Measurements from ENCODE around the gene DPEP3.

Gene DPEP3

DNA sequence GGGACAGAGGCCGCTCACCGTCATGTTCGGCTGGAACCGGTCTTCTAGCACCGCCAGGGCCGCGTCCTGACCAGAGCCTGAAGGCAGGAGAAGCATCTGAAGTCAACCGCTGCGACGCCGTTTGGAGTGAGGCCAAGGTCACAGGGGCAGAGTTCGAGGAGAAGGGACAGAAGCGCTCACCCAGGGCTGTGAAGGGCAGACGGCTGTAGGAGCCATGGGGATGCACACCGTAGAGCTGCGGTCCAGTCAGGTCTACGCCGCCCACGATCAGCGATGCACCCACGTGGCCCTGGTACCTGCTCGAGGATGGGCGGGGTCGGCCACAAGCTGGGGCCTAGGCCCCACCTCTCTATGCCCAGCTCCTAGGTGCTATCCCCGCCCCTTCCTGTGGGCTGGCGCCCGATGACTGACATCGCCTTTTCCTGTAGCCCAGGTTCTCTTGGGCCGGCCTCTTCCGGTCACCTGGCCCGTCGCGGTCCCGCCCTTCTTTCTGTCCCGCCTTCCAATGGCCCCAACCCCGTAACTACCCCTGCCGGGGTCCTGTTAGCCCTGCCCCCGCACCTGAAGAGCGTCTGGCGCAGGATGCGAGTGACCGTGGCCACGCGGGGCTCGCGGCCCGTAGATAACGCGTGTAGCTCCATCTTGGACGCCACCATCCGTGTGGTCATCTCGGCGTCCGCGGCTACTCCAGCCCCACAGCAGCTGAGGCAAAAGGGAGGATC lies 44.7 kb downstream of the DPEP3 start:
- no peaks in the 10 kb centered on the region for H3K36me3 ChIP-seq (ENCODE audit: insufficient read depth)
- peak overlapping the region; percentile 29; the same call in 1 of the 2 replicates for H2AFZ ChIP-seq (ENCODE audit: low read depth)
- TF ChIP-seq, protein P1, sequence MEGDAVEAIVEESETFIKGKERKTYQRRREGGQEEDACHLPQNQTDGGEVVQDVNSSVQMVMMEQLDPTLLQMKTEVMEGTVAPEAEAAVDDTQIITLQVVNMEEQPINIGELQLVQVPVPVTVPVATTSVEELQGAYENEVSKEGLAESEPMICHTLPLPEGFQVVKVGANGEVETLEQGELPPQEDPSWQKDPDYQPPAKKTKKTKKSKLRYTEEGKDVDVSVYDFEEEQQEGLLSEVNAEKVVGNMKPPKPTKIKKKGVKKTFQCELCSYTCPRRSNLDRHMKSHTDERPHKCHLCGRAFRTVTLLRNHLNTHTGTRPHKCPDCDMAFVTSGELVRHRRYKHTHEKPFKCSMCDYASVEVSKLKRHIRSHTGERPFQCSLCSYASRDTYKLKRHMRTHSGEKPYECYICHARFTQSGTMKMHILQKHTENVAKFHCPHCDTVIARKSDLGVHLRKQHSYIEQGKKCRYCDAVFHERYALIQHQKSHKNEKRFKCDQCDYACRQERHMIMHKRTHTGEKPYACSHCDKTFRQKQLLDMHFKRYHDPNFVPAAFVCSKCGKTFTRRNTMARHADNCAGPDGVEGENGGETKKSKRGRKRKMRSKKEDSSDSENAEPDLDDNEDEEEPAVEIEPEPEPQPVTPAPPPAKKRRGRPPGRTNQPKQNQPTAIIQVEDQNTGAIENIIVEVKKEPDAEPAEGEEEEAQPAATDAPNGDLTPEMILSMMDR (conservative IDR thresholded peaks at IDR 0.05; ENCODE audit: low read depth, low read length) = no peak
- H3K79me2 ChIP-seq (ENCODE audit: insufficient read depth, low read depth) = peaks cover 12% of the 10 kb centered on the region; the same call in 1 of the 2 replicates
- peak overlapping the region; percentile 78 for H3K27ac ChIP-seq
- peaks cover 16% of the 10 kb centered on the region for H3K4me1 ChIP-seq (ENCODE audit: low read depth, poor library complexity, severe bottlenecking)
- H3K9ac ChIP-seq = peak overlapping the region; percentile 80
- peak overlapping the region; percentile 85; the same call in 1 of the 2 replicates for H3K4me2 ChIP-seq
- no peaks in the 10 kb centered on the region for H4K20me1 ChIP-seq (ENCODE audit: insufficient read depth)
- H3K27me3 ChIP-seq (ENCODE audit: insufficient read depth, low read depth) = no peaks in the 10 kb centered on the region
- H3K4me3 ChIP-seq (IDR thresholded peaks at IDR 0.05; ENCODE audit: insufficient read depth, low read depth, low read length) = no peak overlapping the region

DNA sequence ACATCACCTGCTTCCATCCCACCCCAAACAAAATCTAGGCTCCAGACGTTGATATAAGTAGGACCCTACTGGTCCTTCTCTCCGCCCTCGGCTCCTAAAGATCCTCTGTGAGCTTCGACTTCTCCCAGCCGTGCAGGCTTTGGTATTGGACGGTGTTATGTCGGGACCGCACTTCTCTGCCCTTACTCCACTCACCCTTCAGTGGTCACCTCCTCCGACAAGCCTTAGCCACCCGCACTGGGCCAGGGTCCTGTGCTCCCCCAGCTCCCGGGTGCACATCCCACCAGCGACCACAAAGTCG lies 45.2 kb downstream of the DPEP3 start:
- peak overlapping the region; percentile 67; the same call in 1 of the 2 replicates for H3K4me2 ChIP-seq
- H3K27me3 ChIP-seq (ENCODE audit: insufficient read depth, low read depth) = no peaks in the 10 kb centered on the region
- TF ChIP-seq, protein P1 (conservative IDR thresholded peaks at IDR 0.05; ENCODE audit: low read depth, low read length) = no peak
- H2AFZ ChIP-seq (ENCODE audit: low read depth) = peak overlapping the region; percentile 15; the same call in 1 of the 2 replicates
- no peaks in the 10 kb centered on the region for H3K36me3 ChIP-seq (ENCODE audit: insufficient read depth)
- H3K4me1 ChIP-seq (ENCODE audit: low read depth, poor library complexity, severe bottlenecking) = peaks cover 16% of the 10 kb centered on the region
- H4K20me1 ChIP-seq (ENCODE audit: insufficient read depth) = no peaks in the 10 kb centered on the region
- H3K27ac ChIP-seq = 0 out of 2 replicates have a peak overlapping the region, but pooled peaks have one; percentile 4
- peaks cover 12% of the 10 kb centered on the region; the same call in 1 of the 2 replicates for H3K79me2 ChIP-seq (ENCODE audit: insufficient read depth, low read depth)
- H3K4me3 ChIP-seq (IDR thresholded peaks at IDR 0.05; ENCODE audit: insufficient read depth, low read depth, low read length) = no peak overlapping the region
- peak overlapping the region; percentile 80; the same call in 1 of the 2 replicates for H3K9ac ChIP-seq

DNA sequence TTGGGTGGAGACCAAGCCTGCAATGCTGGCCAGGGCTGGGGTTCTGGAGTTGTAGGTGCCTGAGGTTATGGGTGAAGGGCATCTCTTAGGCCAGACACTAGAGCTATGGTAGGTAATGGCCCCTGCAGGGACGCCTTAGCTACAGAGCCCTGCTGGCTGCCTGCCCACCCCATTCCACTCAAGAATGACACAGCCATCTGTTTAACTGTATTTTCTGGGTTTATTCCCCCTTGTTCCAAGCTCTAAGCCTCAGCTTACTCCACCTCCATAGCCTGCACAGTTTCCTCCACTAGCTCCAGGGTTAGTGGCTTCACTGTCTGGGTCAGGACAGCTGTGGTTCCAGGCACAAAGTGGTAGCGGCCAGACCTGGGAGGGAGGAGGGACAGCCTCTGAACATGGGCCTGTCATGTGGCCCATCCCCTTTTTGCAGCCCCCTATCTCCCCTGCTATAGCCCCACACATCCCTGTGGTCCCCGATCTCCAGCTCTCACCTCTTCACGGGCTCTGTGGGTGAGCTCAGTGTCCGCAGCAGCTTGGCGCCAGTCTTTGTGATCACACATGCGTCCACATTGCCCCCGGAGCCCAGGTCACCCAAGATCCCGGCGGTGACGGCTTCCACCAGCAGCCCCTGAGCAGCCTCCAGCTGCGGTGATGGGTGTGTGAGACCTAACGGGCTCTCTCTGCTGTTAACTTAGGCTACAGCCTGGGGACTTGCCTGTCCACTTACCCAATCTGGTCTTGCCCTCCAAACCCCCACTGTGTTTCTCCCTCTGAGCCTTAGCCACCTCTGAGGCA lies 45.8 kb downstream of the DPEP3 start:
- Histone ChIP-seq H3K79me2 (ENCODE audit: insufficient read depth, low read depth) (peaks cover 12% of the 10 kb centered on the region; the same call in 1 of the 2 replicates), H3K27me3 (ENCODE audit: insufficient read depth, low read depth) (no peaks in the 10 kb centered on the region), H3K4me3 (IDR thresholded peaks at IDR 0.05; ENCODE audit: insufficient read depth, low read depth, low read length) (no peak overlapping the region), H3K27ac (no peak overlapping the region), H3K9ac (no peak overlapping the region), H2AFZ (ENCODE audit: low read depth) (no peak overlapping the region), H3K4me1 (ENCODE audit: low read depth, poor library complexity, severe bottlenecking) (peaks cover 16% of the 10 kb centered on the region), H3K36me3 (ENCODE audit: insufficient read depth) (no peaks in the 10 kb centered on the region), H4K20me1 (ENCODE audit: insufficient read depth) (no peaks in the 10 kb centered on the region), H3K4me2 (peak overlapping the region; percentile 67; the same call in 1 of the 2 replicates)
- TF ChIP-seq, protein P1 (conservative IDR thresholded peaks at IDR 0.05; ENCODE audit: low read depth, low read length) = no peak

DNA sequence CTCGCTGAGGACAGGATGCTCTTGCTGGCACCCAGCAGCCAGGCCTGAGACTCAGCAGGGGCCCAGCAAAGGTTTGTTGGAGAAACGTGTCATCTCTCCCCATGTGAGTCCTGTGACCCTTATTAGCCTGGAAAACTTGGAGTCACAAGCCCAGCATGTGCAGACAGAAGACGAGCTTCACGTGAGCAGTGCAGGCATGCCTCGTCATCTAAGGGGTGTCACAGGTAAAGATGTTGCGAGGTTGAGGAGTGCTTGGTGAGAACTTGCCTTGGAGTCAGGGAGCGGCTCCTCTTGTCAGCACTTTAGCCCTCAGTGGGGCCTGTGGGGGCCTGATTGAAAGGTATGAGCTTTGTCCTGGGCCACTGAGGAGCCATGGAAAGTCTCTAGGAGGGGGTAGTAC lies 46.5 kb downstream of the DPEP3 start:
- TF ChIP-seq, protein P1 (conservative IDR thresholded peaks at IDR 0.05; ENCODE audit: low read depth, low read length) = no peak
- H4K20me1 ChIP-seq (ENCODE audit: insufficient read depth) = no peaks in the 10 kb centered on the region
- H3K27me3 ChIP-seq (ENCODE audit: insufficient read depth, low read depth) = no peaks in the 10 kb centered on the region
- H2AFZ ChIP-seq (ENCODE audit: low read depth) = no peak overlapping the region
- no peak overlapping the region for H3K27ac ChIP-seq
- H3K4me1 ChIP-seq (ENCODE audit: low read depth, poor library complexity, severe bottlenecking) = peaks cover 16% of the 10 kb centered on the region
- no peaks in the 10 kb centered on the region for H3K36me3 ChIP-seq (ENCODE audit: insufficient read depth)
- peaks cover 12% of the 10 kb centered on the region; the same call in 1 of the 2 replicates for H3K79me2 ChIP-seq (ENCODE audit: insufficient read depth, low read depth)
- H3K4me2 ChIP-seq = no peak overlapping the region
- H3K9ac ChIP-seq = no peak overlapping the region
- H3K4me3 ChIP-seq (IDR thresholded peaks at IDR 0.05; ENCODE audit: insufficient read depth, low read depth, low read length) = no peak overlapping the region

Data from KMS-11 (cell line).